Kidney epithelial cell (primary cell): Measurements from ENCODE around the gene ZNF165. TPM values are rescaled to one million over a fixed set of nuclear protein-coding genes. Genes with fewer than 3 reads are reported as not detected.
A peak's percentile ranks its signal among the peaks of the same experiment; 100 is the strongest.
"Not testable (repeated sequence)": the region's sequence is repeated elsewhere in the genome, so short reads cannot be mapped to it uniquely, and the experiment has no call there.

Experiments
- DNase-seq: peaks from one replicate; pipeline ENCODE4 v3.0.0-alpha.2; 2010; ENCODE audit warnings: low read depth
- H3K27me3 ChIP-seq: 2 replicates; pipeline ENCODE4 v1.6.0; 2011; ENCODE audit warnings: low read length; ENCODE audit not compliant: control insufficient read depth, insufficient read depth
- H3K36me3 ChIP-seq: 2 replicates; pipeline ENCODE4 v1.5.1; 2011; ENCODE audit warnings: low read length; ENCODE audit not compliant: control insufficient read depth, insufficient read depth
- H3K4me3 ChIP-seq: 2 replicates; pipeline ENCODE4 v1.5.1; 2011; ENCODE audit warnings: low read depth, mild to moderate bottlenecking, control low read depth, low read length
- CTCF ChIP-seq: IDR thresholded peaks from 2 replicates; pipeline ENCODE4 v1.5.1; 2011; ENCODE audit warnings: mild to moderate bottlenecking, moderate library complexity, low read length, control low read depth, inconsistent platforms; ENCODE audit not compliant: insufficient read depth, poor library complexity, severe bottlenecking
- total RNA-seq: library from RNA; depleted of rRNA; stranded (reverse); fragments of >200 nt; gene quantifications from 2 replicates; pipeline ENCODE4 v1.2.3, GENCODE V29; 2015

The ZNF165 gene
- 15.4 and 16.8 TPM in 2 replicates for total RNA-seq

- H3K36me3 ChIP-seq, H3K27me3 ChIP-seq, DNase-seq: not testable (repeated sequence)
- H3K4me3 ChIP-seq: peak within 1 kb of the TSS; percentile 79
Observed at GRCh38 chr6:28080381-28080630, at the start of gene ZNF165. TSS of gene ZNF165 (plus strand) at chr6:28080568. CDS start at chr6:28085481, 4,913 bp downstream.

GRCh38 chr6:28053584-28053983 is 26.8 kb upstream of the ZNF165 start:
- Histone ChIP-seq H3K27me3 (no peaks in the 10 kb centered on the region), H3K4me3 (no peak overlapping the region), H3K36me3 (no peaks in the 10 kb centered on the region)
- DNase-seq: no peak
- no peak for TF ChIP-seq CTCF

- no peaks in the 10 kb centered on the region for H3K27me3 ChIP-seq
- TF ChIP-seq CTCF: no peak
- no peaks in the 10 kb centered on the region for H3K36me3 ChIP-seq
- DNase-seq: no peak
- no peak overlapping the region for H3K4me3 ChIP-seq
Observed at GRCh38 chr6:28060405-28060804, 20.0 kb upstream of the ZNF165 start.

- no peaks in the 10 kb centered on the region for H3K36me3 ChIP-seq
- no peak for DNase-seq
- no peak overlapping the region for H3K4me3 ChIP-seq
- TF ChIP-seq CTCF: no peak
- no peaks in the 10 kb centered on the region for H3K27me3 ChIP-seq
Observed at GRCh38 chr6:28064272-28064671, 16.1 kb upstream of the ZNF165 start.

GRCh38 chr6:28068067-28068466 is 12.3 kb upstream of the ZNF165 start:
- Histone ChIP-seq H3K36me3 (no peaks in the 10 kb centered on the region), H3K4me3 (no peak overlapping the region), H3K27me3 (no peaks in the 10 kb centered on the region)
- no peak for TF ChIP-seq CTCF
- no peak for DNase-seq

GRCh38 chr6:28070968-28071367 is 9.4 kb upstream of the ZNF165 start:
- H3K4me3 ChIP-seq, DNase-seq, H3K27me3 ChIP-seq, H3K36me3 ChIP-seq: not testable (repeated sequence)

GRCh38 chr6:28078050-28078449 is 2.3 kb upstream of the ZNF165 start:
- no peak overlapping the region for H3K4me3 ChIP-seq
- no peak for DNase-seq
- TF ChIP-seq CTCF: no peak
- no peaks in the 10 kb centered on the region for H3K36me3 ChIP-seq
- no peaks in the 10 kb centered on the region for H3K27me3 ChIP-seq
